Fibroblast of lung (primary cell): Measurements from ENCODE around the gene SLC66A3. TPM values are rescaled to one million over a fixed set of nuclear protein-coding genes. Genes with fewer than 3 reads are reported as not detected.

Experiments
- DNase-seq, 2 donors: peaks; one replicate each; pipeline versions ENCODE4 v3.0.0 to v3.0.0-alpha.2; 2010; ENCODE audit warnings: low read depth in 2 of 2
- H2AFZ ChIP-seq: 2 replicates; pipeline ENCODE4 v1.5.1; 2012; ENCODE audit warnings: low read length, control low read depth, inconsistent platforms
- H3K27ac ChIP-seq: 2 replicates; pipeline ENCODE4 v1.5.1; 2011; ENCODE audit warnings: low read length, control low read depth; ENCODE audit not compliant: insufficient read depth
- H3K27me3 ChIP-seq: 2 replicates; pipeline ENCODE4 v1.5.1; 2011; ENCODE audit warnings: mild to moderate bottlenecking, low read length; ENCODE audit not compliant: control insufficient read depth, insufficient read depth
- H3K36me3 ChIP-seq: 2 replicates; pipeline ENCODE4 v1.5.1; 2011; ENCODE audit warnings: low read length; ENCODE audit not compliant: control insufficient read depth, insufficient read depth
- H3K4me1 ChIP-seq: 2 replicates; pipeline ENCODE4 v1.5.1; 2011; ENCODE audit warnings: low read length; ENCODE audit not compliant: control insufficient read depth, insufficient read depth; ENCODE audit errors: extremely low read depth
- H3K4me2 ChIP-seq: 2 replicates; pipeline ENCODE4 v1.5.1; 2011; ENCODE audit warnings: low read length, control low read depth; ENCODE audit not compliant: insufficient read depth; ENCODE audit errors: extremely low read depth
- H3K4me3 ChIP-seq, 4 experiments: fragments of 200-600 bp in 1 of 4; sonication (generic) in 1 of 4; replicated peaks in 1 of 4; 2 replicates each; pipeline ENCODE4 v1.5.1; 2011 to 2016; ENCODE audit warnings: low read length in 4 of 4, low read depth in 3 of 4, mild to moderate bottlenecking in 3 of 4, control low read depth in 2 of 4, inconsistent platforms in 1 of 4, mixed read lengths in 1 of 4; ENCODE audit not compliant: insufficient read depth in 1 of 4; ENCODE audit errors: control extremely low read depth in 1 of 4
- H3K79me2 ChIP-seq: 2 replicates; pipeline ENCODE4 v1.5.1; 2012; ENCODE audit warnings: mild to moderate bottlenecking, low read length, inconsistent platforms; ENCODE audit not compliant: control insufficient read depth, insufficient read depth
- H3K9ac ChIP-seq: 2 replicates; pipeline ENCODE4 v1.5.1; 2011; ENCODE audit warnings: mild to moderate bottlenecking, low read length, control low read depth; ENCODE audit not compliant: insufficient read depth
- H3K9me3 ChIP-seq: 2 replicates; pipeline ENCODE4 v1.5.1; 2012; ENCODE audit warnings: low read depth, low read length; ENCODE audit not compliant: control insufficient read depth, insufficient read depth
- H4K20me1 ChIP-seq: 2 replicates; pipeline ENCODE4 v1.5.1; 2011; ENCODE audit warnings: low read length; ENCODE audit not compliant: control insufficient read depth, insufficient read depth; ENCODE audit errors: extremely low read depth
- CTCF ChIP-seq, 2 donors: IDR thresholded peaks in 1 of 2; conservative IDR thresholded peaks in 1 of 2; 1 replicate in 1 of 2; 2 replicates in 1 of 2; pipeline ENCODE4 v1.5.1; 2011 to 2012; ENCODE audit warnings: low read length in 2 of 2, control low read depth in 1 of 2, inconsistent platforms in 1 of 2, low read depth in 1 of 2, mild to moderate bottlenecking in 1 of 2
- EZH2 ChIP-seq: IDR thresholded peaks from 2 replicates; pipeline ENCODE4 v1.5.1; 2012; ENCODE audit warnings: low read length, control low read depth, mild to moderate bottlenecking; ENCODE audit errors: missing control alignments
- polyA plus RNA-seq, 2 donors: library from polyadenylated mRNA; depleted of rRNA in 1 of 2; stranded (reverse) in 1 of 2; unstranded in 1 of 2; fragments of >200 nt; gene quantifications; 2 replicates each; pipeline ENCODE4 v1.2.1, GENCODE V29; 2011 to 2012; ENCODE audit warnings: missing spikeins in 1 of 2
- total RNA-seq: library from RNA; depleted of rRNA; stranded (reverse); fragments of >200 nt; gene quantifications from 2 replicates; pipeline ENCODE4 v1.2.1, GENCODE V29; 2014

The SLC66A3 gene
- total and polyA plus RNA-seq, 2 donors (not counting 1 experiment from before 2014, with no cell fraction given), result 31.7 to 39.8 TPM

- Histone ChIP-seq H3K9ac (no peak overlapping the region), H3K36me3 (no peaks in the 10 kb centered on the region), H3K4me3 (no peak overlapping the region), H3K27ac (peak overlapping the region; percentile 27), H2AFZ (peak overlapping the region; percentile 35), H4K20me1 (no peaks in the 10 kb centered on the region), H3K27me3 (no peaks in the 10 kb centered on the region), H3K79me2 (no peaks in the 10 kb centered on the region), H3K9me3 (no peaks in the 10 kb centered on the region), H3K4me1 (peaks cover 9% of the 10 kb centered on the region), H3K4me2 (peak overlapping the region; percentile 51)
- no peak for TF ChIP-seq CTCF (conservative IDR thresholded peaks at IDR 0.05 in 1 of 2, IDR thresholded peaks at IDR 0.05 in 1 of 2; ENCODE audit: low read depth in 1 of 2, low read length in 2 of 2)
- TF ChIP-seq EZH2, result no peak
- DNase-seq, result peak; percentile 46 to 76
These were observed 26.9 kb upstream of the SLC66A3 start for GRCh38 chr2:11128243-11128951.

GRCh38 chr2:11129598-11130449, 25.4 kb upstream of the SLC66A3 start:
- Histone ChIP-seq H4K20me1 (no peaks in the 10 kb centered on the region), H3K27me3 (no peaks in the 10 kb centered on the region), H3K79me2 (no peaks in the 10 kb centered on the region), H3K4me1 (peaks cover 11% of the 10 kb centered on the region), H3K36me3 (no peaks in the 10 kb centered on the region), H3K27ac (no peak overlapping the region), H2AFZ (peak overlapping the region; percentile 7), H3K9ac (no peak overlapping the region), H3K4me3 (peak overlapping the region in 3 of 4 experiments; percentile 18 to 56 (median 39)), H3K4me2 (peak overlapping the region; percentile 37), H3K9me3 (no peaks in the 10 kb centered on the region)
- no peak for TF ChIP-seq EZH2
- peak in 1 of 2 donors; percentile 29 for TF ChIP-seq CTCF (conservative IDR thresholded peaks at IDR 0.05 in 1 of 2, IDR thresholded peaks at IDR 0.05 in 1 of 2; ENCODE audit: low read depth in 1 of 2, low read length in 2 of 2)
- peak in 1 of 2 donors; percentile 27 for DNase-seq

GRCh38 chr2:11131166-11131920, 23.9 kb upstream of the SLC66A3 start:
- DNase-seq, result no peak
- Histone ChIP-seq H3K79me2 (no peaks in the 10 kb centered on the region), H3K27ac (no peak overlapping the region), H3K9ac (no peak overlapping the region), H3K27me3 (no peaks in the 10 kb centered on the region), H3K36me3 (no peaks in the 10 kb centered on the region), H3K4me3 (no peak overlapping the region), H3K9me3 (no peaks in the 10 kb centered on the region), H2AFZ (no peak overlapping the region), H3K4me1 (peaks cover 11% of the 10 kb centered on the region), H3K4me2 (no peak overlapping the region), H4K20me1 (no peaks in the 10 kb centered on the region)
- no peak for TF ChIP-seq CTCF (conservative IDR thresholded peaks at IDR 0.05 in 1 of 2, IDR thresholded peaks at IDR 0.05 in 1 of 2; ENCODE audit: low read depth in 1 of 2, low read length in 2 of 2)
- TF ChIP-seq EZH2, result no peak
